Caco-2 (cell line): Measurements from ENCODE around the gene HDGFL2. TPM values are rescaled to one million over a fixed set of nuclear protein-coding genes. Genes with fewer than 3 reads are reported as not detected.

Experiments used
- BruUV-seq: library from RNA; stranded (reverse); fragments of 400-500 nt; replicated peaks from 2 replicates; lab custom pipeline; 2021; lab: Mats Ljungman, UMichigan
- CTCF ChIA-PET: fragments of 300-600 bp; sonication (Branson Sonifier 250); formaldehyde crosslinking; loops from one replicate; lab custom pipeline; 2022; ENCODE audit warnings: antibody characterized with exemption; lab: Charles Lee
- POLR2A ChIA-PET: fragments of 300-600 bp; sonication (Branson Sonifier 250); formaldehyde crosslinking; loops from one replicate; lab custom pipeline; 2022; ENCODE audit warnings: antibody characterized with exemption; lab: Charles Lee
- DNase-seq, 2 experiments: peaks; one replicate each; pipeline versions ENCODE4 v3.0.0 to v3.0.0-alpha.2; 2020 to 2022
- H3K27me3 ChIP-seq: replicated peaks from 2 replicates; pipeline ENCODE4 v1.6.0; 2011; ENCODE audit warnings: low read length; ENCODE audit not compliant: control insufficient read depth, insufficient read depth
- H3K36me3 ChIP-seq: 2 replicates; pipeline ENCODE4 v1.5.1; 2011; ENCODE audit warnings: low read length; ENCODE audit not compliant: control insufficient read depth, insufficient read depth
- H3K4me1 ChIP-seq: fragments of 250-450 bp; sonication (Bioruptor Pico); 2 replicates; pipeline ENCODE4 v1.5.1; 2020; ENCODE audit warnings: mild to moderate bottlenecking
- H3K4me3 ChIP-seq: 2 replicates; pipeline ENCODE4 v1.5.1; 2011; ENCODE audit warnings: low read depth, mild to moderate bottlenecking, control low read depth, low read length
- H3K9me3 ChIP-seq: fragments of 250-450 bp; sonication (Bioruptor Pico); 2 replicates; pipeline ENCODE4 v1.5.1; 2020; ENCODE audit warnings: mild to moderate bottlenecking, moderate library complexity
- H3K27ac Mint-ChIP-seq: one replicate; pipeline ENCODE4 v1.8.0; 2022; ENCODE audit warnings: mixed read lengths; ENCODE audit not compliant: unreplicated experiment
- H3K27me3 Mint-ChIP-seq: one replicate; pipeline ENCODE4 v1.8.0; 2022; ENCODE audit warnings: mixed read lengths; ENCODE audit not compliant: insufficient read depth, unreplicated experiment
- H3K36me3 Mint-ChIP-seq: one replicate; pipeline ENCODE4 v1.8.0; 2022; ENCODE audit warnings: mild to moderate bottlenecking, mixed read lengths; ENCODE audit not compliant: insufficient read depth, unreplicated experiment
- H3K4me1 Mint-ChIP-seq: one replicate; pipeline ENCODE4 v1.8.0; 2022; ENCODE audit warnings: low read depth, mixed read lengths; ENCODE audit not compliant: unreplicated experiment
- H3K4me3 Mint-ChIP-seq: one replicate; pipeline ENCODE4 v1.8.0; 2022; ENCODE audit warnings: mild to moderate bottlenecking, moderate library complexity, mixed read lengths; ENCODE audit not compliant: unreplicated experiment
- H3K9me3 Mint-ChIP-seq: one replicate; pipeline ENCODE4 v1.8.0; 2022; ENCODE audit warnings: mixed read lengths; ENCODE audit not compliant: unreplicated experiment
- intact Hi-C: fragments of 100-400 bp; cut with micrococcal nuclease; formaldehyde crosslinking; loops from one replicate; pipeline ENCODE4 v1.10.0; 2022; ENCODE audit not compliant: unreplicated experiment
- total RNA-seq: library from RNA; stranded (reverse); gene quantifications from 2 replicates; pipeline ENCODE4 v1.2.3, GENCODE V29; 2022
- TF ChIP-seq, protein P1 (sequence below), 2 experiments: fragments of 200-600 bp in 1 of 2; IDR thresholded peaks; 1 replicate in 1 of 2; 2 replicates in 1 of 2; pipeline versions ENCODE4 v1.5.1 to v1.8.0; 2011 to 2022; ENCODE audit warnings: antibody characterized with exemption in 1 of 2, control low read depth in 1 of 2, inconsistent platforms in 1 of 2, low read depth in 1 of 2, low read length in 1 of 2, mild to moderate bottlenecking in 1 of 2, moderate library complexity in 1 of 2; ENCODE audit not compliant: insufficient read depth in 1 of 2, severe bottlenecking in 1 of 2, unreplicated experiment in 1 of 2

HDGFL2 gene
- total RNA-seq, 1 experiment from 2014 or later = 70.8 TPM

DNA sequence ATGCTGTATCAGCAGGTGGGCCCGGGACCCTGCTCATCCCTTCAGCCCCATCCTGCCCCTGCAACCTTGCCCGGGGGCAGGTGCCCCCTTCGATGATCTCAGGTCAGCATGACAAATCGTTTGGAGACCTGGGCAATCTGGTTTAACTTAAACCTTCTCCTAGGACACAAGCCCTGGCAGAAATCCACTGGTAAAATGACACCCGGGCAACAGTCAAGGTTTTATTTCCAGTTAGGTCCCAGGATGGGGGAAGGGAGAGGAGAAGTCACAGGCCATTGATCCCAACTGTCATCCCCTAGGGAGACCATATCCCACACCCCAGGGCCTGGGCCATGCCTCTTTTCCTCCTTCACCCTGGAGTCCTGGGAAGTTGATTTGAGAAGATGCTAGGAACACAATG is 64.7 kb downstream of the HDGFL2 start:
- no peaks in the 10 kb centered on the region for H3K27me3 ChIP-seq
- CTCF ChIA-PET = no interaction called here
- intact Hi-C loops = no loop called here
- no peak for DNase-seq
- peaks cover 10% of the 10 kb centered on the region for H3K4me1 ChIP-seq
- no peak overlapping the region for H3K27ac Mint-ChIP-seq
- no peaks in the 10 kb centered on the region for H3K36me3 ChIP-seq
- H3K9me3 ChIP-seq = no peaks in the 10 kb centered on the region
- H3K9me3 Mint-ChIP-seq = no peaks in the 10 kb centered on the region
- H3K4me3 ChIP-seq = no peak overlapping the region
- no TSS peak for BruUV-seq
- H3K27me3 Mint-ChIP-seq = no peaks in the 10 kb centered on the region
- POLR2A ChIA-PET = no interaction called here
- H3K36me3 Mint-ChIP-seq = no peaks in the 10 kb centered on the region
- TF ChIP-seq, protein P1, sequence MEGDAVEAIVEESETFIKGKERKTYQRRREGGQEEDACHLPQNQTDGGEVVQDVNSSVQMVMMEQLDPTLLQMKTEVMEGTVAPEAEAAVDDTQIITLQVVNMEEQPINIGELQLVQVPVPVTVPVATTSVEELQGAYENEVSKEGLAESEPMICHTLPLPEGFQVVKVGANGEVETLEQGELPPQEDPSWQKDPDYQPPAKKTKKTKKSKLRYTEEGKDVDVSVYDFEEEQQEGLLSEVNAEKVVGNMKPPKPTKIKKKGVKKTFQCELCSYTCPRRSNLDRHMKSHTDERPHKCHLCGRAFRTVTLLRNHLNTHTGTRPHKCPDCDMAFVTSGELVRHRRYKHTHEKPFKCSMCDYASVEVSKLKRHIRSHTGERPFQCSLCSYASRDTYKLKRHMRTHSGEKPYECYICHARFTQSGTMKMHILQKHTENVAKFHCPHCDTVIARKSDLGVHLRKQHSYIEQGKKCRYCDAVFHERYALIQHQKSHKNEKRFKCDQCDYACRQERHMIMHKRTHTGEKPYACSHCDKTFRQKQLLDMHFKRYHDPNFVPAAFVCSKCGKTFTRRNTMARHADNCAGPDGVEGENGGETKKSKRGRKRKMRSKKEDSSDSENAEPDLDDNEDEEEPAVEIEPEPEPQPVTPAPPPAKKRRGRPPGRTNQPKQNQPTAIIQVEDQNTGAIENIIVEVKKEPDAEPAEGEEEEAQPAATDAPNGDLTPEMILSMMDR (IDR thresholded peaks at IDR 0.05; ENCODE audit: insufficient read depth in 1 of 2, low read depth in 1 of 2, low read length in 1 of 2, severe bottlenecking in 1 of 2, unreplicated experiment in 1 of 2) = no peak
- no peaks in the 10 kb centered on the region for H3K4me1 Mint-ChIP-seq
- no peak overlapping the region for H3K4me3 Mint-ChIP-seq

DNA sequence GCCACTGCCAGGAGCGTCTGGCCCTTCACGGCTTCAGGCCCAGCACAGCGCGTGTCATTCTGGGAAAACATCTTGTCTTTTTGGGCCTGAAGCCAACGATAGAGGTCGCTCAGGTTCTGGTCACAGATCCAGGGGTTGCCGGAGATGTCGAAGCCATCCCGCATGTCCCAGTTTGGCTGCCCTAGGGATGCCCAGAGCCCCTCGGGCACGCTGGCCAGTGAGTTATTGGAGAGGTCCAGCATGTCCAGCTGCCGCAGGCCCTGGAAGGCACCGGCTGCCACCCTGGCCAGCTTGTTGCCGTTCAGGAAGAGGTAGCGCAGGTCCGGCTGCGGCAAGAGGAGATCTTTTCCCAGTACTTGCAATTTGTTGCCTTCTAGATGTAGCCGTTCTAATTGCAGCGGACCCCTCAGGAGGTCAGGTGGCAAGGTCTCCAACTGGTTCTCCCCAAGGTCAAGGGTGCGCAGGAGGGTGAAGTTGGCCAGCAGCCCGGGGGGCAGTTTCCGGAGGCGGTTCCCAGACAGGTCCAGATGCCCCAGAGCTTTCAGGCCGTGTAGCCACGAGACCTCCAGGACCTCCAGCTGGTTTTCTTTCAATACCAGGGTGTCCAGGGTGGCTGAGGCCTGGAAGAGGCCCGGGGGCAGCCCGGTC is 66.0 kb downstream of the HDGFL2 start:
- no peaks in the 10 kb centered on the region for H3K9me3 ChIP-seq
- H3K27me3 ChIP-seq = no peaks in the 10 kb centered on the region
- Mint-ChIP-seq H3K27me3 (no peaks in the 10 kb centered on the region), H3K4me3 (no peak overlapping the region), H3K4me1 (no peaks in the 10 kb centered on the region), H3K36me3 (no peaks in the 10 kb centered on the region), H3K9me3 (no peaks in the 10 kb centered on the region), H3K27ac (no peak overlapping the region)
- ChIA-PET POLR2A (no interaction called here), CTCF (no interaction called here)
- H3K4me3 ChIP-seq = no peak overlapping the region
- DNase-seq = no peak
- no TSS peak for BruUV-seq
- intact Hi-C loops = no loop called here
- peaks cover 10% of the 10 kb centered on the region for H3K4me1 ChIP-seq
- TF ChIP-seq, protein P1 (IDR thresholded peaks at IDR 0.05; ENCODE audit: insufficient read depth in 1 of 2, low read depth in 1 of 2, low read length in 1 of 2, severe bottlenecking in 1 of 2, unreplicated experiment in 1 of 2) = no peak
- H3K36me3 ChIP-seq = no peaks in the 10 kb centered on the region

DNA sequence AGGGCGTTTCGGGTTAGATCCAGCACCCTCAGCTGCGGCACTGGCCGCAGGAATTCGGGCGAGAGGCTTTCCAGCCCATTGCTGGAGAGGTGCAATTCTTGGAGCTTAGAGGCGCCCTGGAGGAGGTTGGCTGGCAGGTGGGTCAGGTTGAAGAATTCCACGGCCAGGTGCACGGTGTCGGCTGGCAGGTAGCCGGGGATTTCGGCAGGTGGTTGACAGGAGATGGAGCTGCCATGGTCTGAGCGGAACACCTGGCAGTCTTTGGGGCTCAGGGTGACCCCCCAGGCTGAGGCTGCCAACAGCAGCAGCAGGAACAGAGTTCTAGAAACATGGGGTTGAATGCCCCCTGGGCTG is 66.5 kb downstream of the HDGFL2 start:
- Mint-ChIP-seq H3K4me3 (no peak overlapping the region), H3K27me3 (no peaks in the 10 kb centered on the region), H3K27ac (no peak overlapping the region), H3K4me1 (no peaks in the 10 kb centered on the region), H3K36me3 (no peaks in the 10 kb centered on the region), H3K9me3 (no peaks in the 10 kb centered on the region)
- no peaks in the 10 kb centered on the region for H3K9me3 ChIP-seq
- CTCF ChIA-PET = no interaction called here
- no TSS peak for BruUV-seq
- TF ChIP-seq, protein P1 (IDR thresholded peaks at IDR 0.05; ENCODE audit: insufficient read depth in 1 of 2, low read depth in 1 of 2, low read length in 1 of 2, severe bottlenecking in 1 of 2, unreplicated experiment in 1 of 2) = no peak
- no peak for DNase-seq
- H3K27me3 ChIP-seq = no peaks in the 10 kb centered on the region
- no peak overlapping the region for H3K4me3 ChIP-seq
- no peaks in the 10 kb centered on the region for H3K36me3 ChIP-seq
- intact Hi-C loops = no loop called here
- POLR2A ChIA-PET = no interaction called here
- peaks cover 10% of the 10 kb centered on the region for H3K4me1 ChIP-seq
